SU-DHL-6 (cell line): ENCODE measurements around the gene SP2.

Experiments used
- H2AFZ ChIP-seq: fragments of 200-600 bp; sonication (generic); 2 replicates; pipeline ENCODE4 v1.6.1; 2014; ENCODE audit warnings: low read depth, mild to moderate bottlenecking, moderate library complexity, mixed read lengths, antibody characterized with exemption, low read length; ENCODE audit not compliant: severe bottlenecking
- H3F3A ChIP-seq: fragments of 200-600 bp; shearing (Covaris generic); 2 replicates; pipeline ENCODE4 v1.6.0; 2016; ENCODE audit warnings: antibody characterized with exemption, mild to moderate bottlenecking; ENCODE audit not compliant: insufficient read depth
- H3K27ac ChIP-seq: fragments of 200-600 bp; sonication (generic); 2 replicates; pipeline ENCODE4 v1.5.1; 2016; ENCODE audit warnings: low read depth, mild to moderate bottlenecking, low read length, moderate library complexity, mixed read lengths
- H3K27me3 ChIP-seq: fragments of 200-600 bp; sonication (generic), shearing (Covaris generic); 2 replicates; pipeline ENCODE4 v1.6.0; 2014; ENCODE audit warnings: mild to moderate bottlenecking, low read length
- H3K36me3 ChIP-seq: fragments of 200-600 bp; sonication (generic); 2 replicates; pipeline ENCODE4 v1.6.1; 2014; ENCODE audit warnings: mild to moderate bottlenecking, low read length, mixed read lengths
- H3K4me2 ChIP-seq: fragments of 300-600, 200-600 bp; shearing (Covaris generic), sonication (generic); 2 replicates; pipeline ENCODE4 v1.6.0; 2014; ENCODE audit warnings: low read length, low read depth, mild to moderate bottlenecking; ENCODE audit not compliant: poor library complexity, severe bottlenecking
- H3K4me3 ChIP-seq: fragments of 200-600 bp; sonication (generic); 2 replicates; pipeline ENCODE4 v1.5.1; 2014; ENCODE audit warnings: antibody characterized with exemption, low read length, mild to moderate bottlenecking, mixed read lengths; ENCODE audit not compliant: insufficient read depth, poor library complexity, severe bottlenecking
- H3K79me2 ChIP-seq: fragments of 200-600 bp; sonication (generic); 2 replicates; pipeline ENCODE4 v1.6.1; 2014; ENCODE audit warnings: mild to moderate bottlenecking, low read length, moderate library complexity; ENCODE audit not compliant: insufficient read depth
- H3K9ac ChIP-seq: fragments of 200-600 bp; sonication (generic); 2 replicates; pipeline ENCODE4 v1.7.0; 2014; ENCODE audit warnings: mild to moderate bottlenecking, low read length
- H3K9me2 ChIP-seq: fragments of 200-600 bp; sonication (generic); replicated peaks from 2 replicates; pipeline ENCODE4 v1.6.1; 2014; ENCODE audit warnings: low read length; ENCODE audit not compliant: insufficient read depth
- H3K9me3 ChIP-seq: fragments of 200-600 bp; sonication (generic); 2 replicates; pipeline ENCODE4 v1.6.1; 2014; ENCODE audit warnings: low read length, mixed read lengths; ENCODE audit not compliant: insufficient read depth
- H4K20me1 ChIP-seq: fragments of 200-600 bp; sonication (generic); 2 replicates; pipeline ENCODE4 v1.6.1; 2014; ENCODE audit warnings: low read depth, mild to moderate bottlenecking, antibody characterized with exemption, low read length, moderate library complexity, mixed read lengths
- EZH2phosphoT487 ChIP-seq: fragments of 200-600 bp; sonication (generic), shearing (Covaris generic); conservative IDR thresholded peaks from 2 replicates; pipeline ENCODE4 v1.6.1; 2018; ENCODE audit warnings: mild to moderate bottlenecking, antibody characterized with exemption, low read length, moderate library complexity, mixed read lengths
- TF ChIP-seq, protein P1 (sequence below): fragments of 200-600 bp; sonication (generic); IDR thresholded peaks from one replicate; pipeline ENCODE4 v1.5.1; 2017; ENCODE audit warnings: antibody characterized with exemption, mild to moderate bottlenecking, low read length, moderate library complexity; ENCODE audit not compliant: insufficient read depth, poor library complexity, severe bottlenecking

Gene SP2

GRCh38 chr17:47877368-47878034 lies 18.5 kb upstream of the SP2 start:
- H3K79me2 ChIP-seq, result no peaks in the 10 kb centered on the region
- H3K27me3 ChIP-seq, result no peaks in the 10 kb centered on the region
- no peaks in the 10 kb centered on the region for H4K20me1 ChIP-seq
- no peak overlapping the region for H3K27ac ChIP-seq
- no peak overlapping the region for H3K4me2 ChIP-seq
- no peaks in the 10 kb centered on the region for H3K9me3 ChIP-seq
- no peak for TF ChIP-seq EZH2phosphoT487
- TF ChIP-seq, protein P1, sequence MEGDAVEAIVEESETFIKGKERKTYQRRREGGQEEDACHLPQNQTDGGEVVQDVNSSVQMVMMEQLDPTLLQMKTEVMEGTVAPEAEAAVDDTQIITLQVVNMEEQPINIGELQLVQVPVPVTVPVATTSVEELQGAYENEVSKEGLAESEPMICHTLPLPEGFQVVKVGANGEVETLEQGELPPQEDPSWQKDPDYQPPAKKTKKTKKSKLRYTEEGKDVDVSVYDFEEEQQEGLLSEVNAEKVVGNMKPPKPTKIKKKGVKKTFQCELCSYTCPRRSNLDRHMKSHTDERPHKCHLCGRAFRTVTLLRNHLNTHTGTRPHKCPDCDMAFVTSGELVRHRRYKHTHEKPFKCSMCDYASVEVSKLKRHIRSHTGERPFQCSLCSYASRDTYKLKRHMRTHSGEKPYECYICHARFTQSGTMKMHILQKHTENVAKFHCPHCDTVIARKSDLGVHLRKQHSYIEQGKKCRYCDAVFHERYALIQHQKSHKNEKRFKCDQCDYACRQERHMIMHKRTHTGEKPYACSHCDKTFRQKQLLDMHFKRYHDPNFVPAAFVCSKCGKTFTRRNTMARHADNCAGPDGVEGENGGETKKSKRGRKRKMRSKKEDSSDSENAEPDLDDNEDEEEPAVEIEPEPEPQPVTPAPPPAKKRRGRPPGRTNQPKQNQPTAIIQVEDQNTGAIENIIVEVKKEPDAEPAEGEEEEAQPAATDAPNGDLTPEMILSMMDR, result no peak
- no peak overlapping the region for H3K4me3 ChIP-seq
- H2AFZ ChIP-seq, result no peak overlapping the region
- no peaks in the 10 kb centered on the region for H3F3A ChIP-seq
- H3K36me3 ChIP-seq, result no peaks in the 10 kb centered on the region
- no peak overlapping the region for H3K9ac ChIP-seq
- no peaks in the 10 kb centered on the region for H3K9me2 ChIP-seq

DNA sequence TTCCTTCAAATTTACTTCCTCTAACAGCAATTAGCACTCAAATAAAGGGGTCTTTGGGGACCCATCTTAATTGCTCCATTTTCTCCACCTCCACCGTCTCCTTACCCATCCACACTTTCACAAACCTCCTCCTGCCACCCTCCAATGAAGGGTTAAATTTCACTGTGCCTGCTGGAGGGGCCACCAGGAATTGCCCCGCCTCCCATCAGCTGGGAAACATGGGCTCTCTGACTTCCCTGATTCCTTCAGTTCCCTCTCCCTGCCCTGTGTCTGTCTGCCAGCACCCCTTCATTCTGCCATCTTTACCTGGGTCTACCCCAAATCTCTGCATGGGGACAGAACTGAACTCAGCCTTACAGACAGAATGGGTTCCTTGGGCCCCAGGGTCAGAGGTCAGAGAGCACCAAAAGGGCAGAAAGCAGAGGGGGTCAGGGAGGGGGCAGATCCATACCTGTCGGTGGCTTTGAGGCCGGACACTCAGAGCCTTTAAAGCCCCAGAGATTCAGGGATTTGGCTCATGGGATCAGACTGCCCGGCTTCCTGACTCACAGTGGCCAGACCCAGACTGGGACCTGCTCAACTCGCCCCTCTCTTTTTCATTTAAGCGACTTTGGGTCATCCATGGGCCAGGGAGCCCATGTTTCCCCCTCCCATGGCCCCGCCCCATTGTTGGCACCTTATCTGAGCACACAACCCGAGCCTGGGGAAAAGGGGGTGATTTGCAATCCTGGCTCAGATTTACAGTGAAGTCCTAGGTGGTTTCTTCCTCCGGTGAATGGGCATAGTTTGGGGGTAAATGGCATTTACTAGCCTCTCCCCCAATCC lies 17.6 kb upstream of the SP2 start:
- Histone ChIP-seq H3K9me2 (no peaks in the 10 kb centered on the region), H2AFZ (no peak overlapping the region), H3K4me2 (no peak overlapping the region), H3K79me2 (no peaks in the 10 kb centered on the region), H4K20me1 (no peaks in the 10 kb centered on the region), H3K27ac (no peak overlapping the region), H3K4me3 (no peak overlapping the region), H3K9ac (no peak overlapping the region), H3K27me3 (no peaks in the 10 kb centered on the region), H3K9me3 (no peaks in the 10 kb centered on the region), H3K36me3 (no peaks in the 10 kb centered on the region), H3F3A (no peaks in the 10 kb centered on the region)
- TF ChIP-seq, protein P1, result no peak
- no peak for TF ChIP-seq EZH2phosphoT487

DNA sequence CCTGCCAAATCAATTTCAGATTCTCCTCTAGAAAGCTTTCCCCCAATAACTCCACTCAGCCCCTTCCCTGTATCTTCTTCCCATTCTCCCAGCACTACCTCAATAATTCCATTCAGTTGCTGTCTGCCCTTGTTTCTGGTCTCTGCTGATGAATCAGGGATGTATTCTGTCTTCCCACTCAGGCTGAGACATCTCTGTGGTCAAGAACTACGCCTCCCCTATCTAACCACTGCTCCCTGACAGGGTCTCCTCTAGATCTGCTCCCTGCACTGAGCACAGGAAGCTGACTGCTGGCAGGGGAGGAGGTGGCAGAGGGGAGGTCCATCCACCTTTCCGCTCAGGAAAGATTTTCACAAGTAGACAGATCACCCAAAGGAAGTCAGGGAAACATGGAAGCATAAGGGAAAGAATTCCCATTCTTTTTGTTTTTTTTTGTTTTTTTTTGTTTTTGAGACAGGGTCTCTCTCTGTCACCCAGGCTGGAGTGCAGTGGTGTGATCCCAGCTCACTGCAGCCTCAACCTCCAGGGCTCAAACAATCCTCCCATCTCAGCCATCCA lies 16.9 kb upstream of the SP2 start:
- Histone ChIP-seq H4K20me1 (no peaks in the 10 kb centered on the region), H3K9me2 (no peaks in the 10 kb centered on the region), H3F3A (no peaks in the 10 kb centered on the region), H3K79me2 (no peaks in the 10 kb centered on the region), H3K9ac (no peak overlapping the region), H3K9me3 (no peaks in the 10 kb centered on the region), H3K27ac (no peak overlapping the region), H3K4me2 (no peak overlapping the region), H3K4me3 (no peak overlapping the region), H3K36me3 (no peaks in the 10 kb centered on the region), H2AFZ (no peak overlapping the region), H3K27me3 (no peaks in the 10 kb centered on the region)
- TF ChIP-seq, protein P1, result no peak
- TF ChIP-seq EZH2phosphoT487, result no peak
